B cell (primary cell): ENCODE data around the gene GIPC3.

Experiments used
- CTCF ChIP-seq: fragments of 200-600 bp; IDR thresholded peaks from one replicate; pipeline ENCODE4 v1.8.0; 2022; ENCODE audit warnings: antibody characterized with exemption, mild to moderate bottlenecking
- EZH2 ChIP-seq: IDR thresholded peaks from 2 replicates; pipeline ENCODE4 v1.6.1; 2012; ENCODE audit warnings: borderline replicate concordance, low read depth, mild to moderate bottlenecking, moderate library complexity, low read length; ENCODE audit not compliant: insufficient read depth, poor library complexity, severe bottlenecking

DNA sequence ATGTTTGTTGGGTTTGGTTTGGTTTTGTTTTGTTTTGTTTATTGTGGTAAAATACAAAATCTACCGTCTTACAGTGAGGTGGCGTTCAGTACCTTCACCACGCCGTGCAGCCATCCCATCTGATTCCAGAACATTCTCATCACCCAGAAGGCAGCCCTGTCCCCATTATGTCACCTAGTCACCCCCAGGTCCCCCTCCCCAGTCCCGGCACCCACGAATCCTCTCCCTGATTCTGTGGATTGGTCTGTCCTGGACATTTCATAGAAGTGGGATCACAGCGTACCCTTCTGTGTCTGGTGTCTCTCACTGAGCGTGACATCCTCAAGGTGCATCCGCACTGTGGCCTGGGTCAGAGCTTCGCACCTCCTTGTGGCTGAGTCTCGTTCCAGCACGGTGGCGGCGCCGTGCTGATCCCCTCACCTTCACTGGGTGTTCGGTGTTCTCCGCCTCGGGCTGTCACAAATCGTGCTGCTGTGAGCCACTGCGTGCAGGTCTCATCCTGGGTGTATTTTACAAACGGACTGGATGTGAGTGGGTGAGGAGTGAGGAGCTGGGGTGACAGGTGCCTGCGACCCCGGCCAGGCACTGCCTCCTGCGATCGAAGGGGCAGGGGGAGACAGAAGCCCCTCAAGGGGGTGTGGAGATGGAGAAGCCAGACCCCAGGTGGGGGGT, 46.9 kb upstream of the GIPC3 start:
- TF ChIP-seq CTCF (no peak), EZH2 (no peak)
